GM19099 (cell line): Measurements from ENCODE around the gene SIPA1.

ENCODE experiments used
- POLR2A ChIP-seq: IDR thresholded peaks from 3 replicates; pipeline ENCODE4 v1.6.1; 2011; ENCODE audit warnings: low read depth; ENCODE audit not compliant: insufficient read length; ENCODE audit errors: extremely low read depth

The SIPA1 gene

DNA sequence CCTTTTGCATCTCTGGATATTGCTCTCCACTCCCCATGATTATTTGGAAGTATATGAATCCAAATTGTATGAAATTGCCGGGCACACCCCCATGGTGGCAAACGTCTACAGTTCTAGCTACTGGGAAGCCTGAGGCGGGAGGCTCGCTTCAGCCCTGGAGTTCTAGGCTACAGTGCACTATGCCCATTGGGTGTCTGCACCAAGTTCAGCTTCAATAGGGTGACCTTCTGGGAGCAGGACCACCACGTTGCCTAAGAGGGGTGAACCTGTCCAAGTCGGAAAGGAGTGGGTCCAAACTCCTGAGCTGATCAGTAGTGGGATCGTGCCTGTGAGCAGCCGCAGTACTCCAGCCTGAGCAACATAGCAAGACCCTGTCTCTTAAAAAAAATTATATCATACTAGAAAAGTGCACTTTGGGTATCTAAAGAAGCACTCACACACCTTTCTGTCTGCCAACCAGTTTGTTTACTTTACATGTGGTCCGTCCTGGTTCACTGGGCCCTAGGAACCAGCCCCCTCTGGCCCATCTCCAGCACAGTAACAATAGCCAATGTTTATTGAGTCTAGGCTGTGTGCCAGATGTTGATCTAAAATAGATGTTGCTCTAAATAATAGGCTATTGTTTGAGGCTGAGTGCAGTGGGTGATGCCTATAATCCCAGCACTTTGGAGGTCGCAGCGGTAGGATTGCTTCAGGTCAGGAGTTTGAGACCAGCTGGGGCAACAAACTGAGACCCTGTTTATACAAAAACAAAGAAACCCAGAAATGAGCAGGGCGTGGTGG, 57.7 kb downstream of the SIPA1 start:
- TF ChIP-seq POLR2A = no peak

DNA sequence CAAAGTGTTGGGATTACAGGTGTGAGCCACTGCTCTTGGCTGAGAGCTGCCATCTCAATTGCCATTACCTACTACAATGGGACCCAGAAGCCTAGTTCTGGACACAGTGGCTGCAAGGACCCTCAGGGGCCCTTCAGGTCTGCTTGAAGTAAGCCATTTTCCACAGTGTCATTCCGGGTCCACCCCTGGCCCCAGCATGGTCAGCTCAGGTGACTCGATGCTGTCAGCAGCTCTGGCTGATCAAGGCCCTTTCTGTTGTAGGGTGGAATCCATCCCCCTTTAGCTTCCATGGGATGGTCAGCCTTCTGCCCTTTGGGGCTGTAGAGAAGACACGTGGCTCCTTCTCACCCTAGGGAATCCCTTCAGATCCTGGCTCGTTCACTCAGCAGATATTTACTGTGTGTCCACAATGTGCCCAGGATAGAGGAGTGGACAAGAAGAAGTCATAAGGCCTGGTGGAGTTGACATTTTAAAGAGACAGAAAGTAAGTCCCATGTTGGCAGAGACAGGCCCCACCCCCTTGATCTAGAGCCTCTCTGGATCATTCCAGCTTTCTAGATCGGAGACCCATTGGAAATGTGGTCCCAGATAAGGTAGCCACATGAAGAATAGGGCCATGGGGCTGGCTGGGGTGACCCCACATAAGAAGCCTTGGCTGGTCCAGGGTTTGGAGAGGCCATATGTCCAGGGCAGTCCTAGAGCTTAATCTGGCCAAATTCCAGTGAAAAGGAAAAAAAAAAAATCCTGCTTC, 59.1 kb downstream of the SIPA1 start:
- no peak for TF ChIP-seq POLR2A

DNA sequence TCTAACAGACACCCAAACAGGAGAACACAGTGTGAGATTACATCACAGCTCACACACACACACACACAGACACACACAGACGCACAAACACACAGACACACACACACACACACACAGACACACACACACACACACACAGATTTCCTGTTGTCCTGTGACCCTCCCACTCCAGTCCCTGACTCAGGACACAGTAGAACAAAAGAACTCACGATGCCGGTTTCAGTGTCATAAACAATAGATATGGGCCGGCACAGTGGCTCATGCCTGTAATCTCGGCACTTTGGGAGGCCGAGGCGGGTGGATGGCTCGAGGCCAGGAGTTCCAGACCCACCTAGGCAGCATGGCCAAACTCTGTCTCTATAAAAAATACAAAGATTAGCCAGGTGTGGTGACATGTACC, 60.3 kb downstream of the SIPA1 start:
- TF ChIP-seq POLR2A = no peak

DNA sequence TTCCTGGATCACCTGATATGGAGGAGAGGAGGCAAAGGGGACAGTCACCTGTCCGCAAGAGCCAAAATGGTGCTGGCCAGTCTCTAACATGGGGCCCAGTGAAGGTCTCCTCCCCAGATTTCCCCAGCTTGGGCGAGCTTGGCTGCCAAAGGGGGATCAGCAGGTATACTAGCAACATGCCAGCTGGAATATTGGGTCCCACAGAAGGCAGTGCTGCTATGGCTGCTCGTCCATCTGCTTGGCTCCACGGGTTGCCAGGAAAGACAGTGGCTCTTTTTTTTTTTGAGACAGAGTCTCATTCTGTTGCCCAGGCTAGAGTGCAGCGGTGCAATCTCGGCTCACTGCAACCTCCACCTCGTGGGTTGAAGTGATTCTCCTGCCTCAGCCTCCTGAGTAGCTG, 61.4 kb downstream of the SIPA1 start:
- no peak for TF ChIP-seq POLR2A

DNA sequence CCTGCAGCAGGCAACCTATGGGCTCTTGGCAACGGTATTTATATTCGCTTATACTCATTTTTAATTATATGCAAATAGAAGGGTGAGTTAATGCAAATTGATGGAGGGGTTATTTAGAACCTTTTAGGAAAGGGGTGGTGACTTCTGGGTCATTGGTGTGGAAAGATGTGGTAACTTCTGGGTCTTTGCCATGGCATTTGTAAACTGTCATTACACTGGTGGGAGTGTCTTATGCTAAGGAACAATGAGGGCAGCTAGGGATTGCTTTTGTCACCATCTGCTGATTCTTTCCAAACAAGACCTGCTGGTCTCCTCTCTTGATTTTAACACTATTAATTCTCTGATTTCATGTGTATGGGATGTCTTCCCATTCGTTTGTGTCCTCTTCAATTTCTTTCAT, 62.5 kb downstream of the SIPA1 start:
- no peak for TF ChIP-seq POLR2A
